ENCODE measurements around the gene NKIRAS1.
"Not testable (repeated sequence)": the region's sequence is repeated elsewhere in the genome, so short reads cannot be mapped to it uniquely, and the experiment has no call there.

Gene NKIRAS1

GRCh38 chr3:23938688-23939087 lies 21.9 kb upstream of the NKIRAS1 start:
- DNase-seq = no peak

GRCh38 chr3:23937296-23937695 lies 20.5 kb upstream of the NKIRAS1 start:
- DNase-seq = no peak

GRCh38 chr3:23934253-23934652 lies 17.5 kb upstream of the NKIRAS1 start:
- DNase-seq = no peak

GRCh38 chr3:23932571-23932970 lies 15.8 kb upstream of the NKIRAS1 start:
- DNase-seq = no peak

GRCh38 chr3:23931597-23931996 lies 14.8 kb upstream of the NKIRAS1 start:
- no peak for DNase-seq

- DNase-seq = no peak
Observed at GRCh38 chr3:23928524-23928923, 11.7 kb upstream of the NKIRAS1 start.

GRCh38 chr3:23926736-23927135 lies 9.9 kb upstream of the NKIRAS1 start:
- DNase-seq = no peak

GRCh38 chr3:23926246-23926645 lies 9.5 kb upstream of the NKIRAS1 start:
- DNase-seq = no peak

GRCh38 chr3:23923786-23924185 lies 7.0 kb upstream of the NKIRAS1 start:
- no peak for DNase-seq

GRCh38 chr3:23921052-23921511 lies 4.3 kb upstream of the NKIRAS1 start:
- DNase-seq = no peak

GRCh38 chr3:23920151-23920655 lies 3.4 kb upstream of the NKIRAS1 start:
- DNase-seq = no peak

- DNase-seq = no peak
Observed at GRCh38 chr3:23919628-23920027, 2.8 kb upstream of the NKIRAS1 start.

- DNase-seq = not testable (repeated sequence)
Observed at GRCh38 chr3:23918331-23918730, 1.5 kb upstream of the NKIRAS1 start.

- not testable (repeated sequence) for DNase-seq
Observed at GRCh38 chr3:23917679-23918303, 1.0 kb upstream of the NKIRAS1 start.

- no peak for DNase-seq
Observed at GRCh38 chr3:23916152-23916885, 471 bp downstream of the NKIRAS1 start.

GRCh38 chr3:23915537-23916108 lies 1.2 kb downstream of the NKIRAS1 start:
- no peak for DNase-seq

GRCh38 chr3:23913873-23914743 lies 2.7 kb downstream of the NKIRAS1 start:
- no peak for DNase-seq

GRCh38 chr3:23913182-23913581 lies 3.6 kb downstream of the NKIRAS1 start:
- DNase-seq = no peak

GRCh38 chr3:23912335-23912734 lies 4.5 kb downstream of the NKIRAS1 start:
- not testable (repeated sequence) for DNase-seq

GRCh38 chr3:23911397-23911796 lies 5.4 kb downstream of the NKIRAS1 start:
- no peak for DNase-seq

- DNase-seq = no peak
Observed at GRCh38 chr3:23909341-23909740, 7.4 kb downstream of the NKIRAS1 start.

- no peak for DNase-seq
Observed at GRCh38 chr3:23904545-23904944, 12.2 kb downstream of the NKIRAS1 start.

GRCh38 chr3:23900744-23901143 lies 16.0 kb downstream of the NKIRAS1 start:
- DNase-seq = no peak
